Kidney epithelial cell (primary cell): ENCODE measurements around the gene ITSN1. TPM values are rescaled to one million over a fixed set of nuclear protein-coding genes. Genes with fewer than 3 reads are reported as not detected.
"Not testable (repeated sequence)": the region's sequence is repeated elsewhere in the genome, so short reads cannot be mapped to it uniquely, and the experiment has no call there.

Experiments used
- DNase-seq: peaks from one replicate; pipeline ENCODE4 v3.0.0-alpha.2; 2010; ENCODE audit warnings: low read depth
- H3K27me3 ChIP-seq: 2 replicates; pipeline ENCODE4 v1.6.0; 2011; ENCODE audit warnings: low read length; ENCODE audit not compliant: control insufficient read depth, insufficient read depth
- H3K36me3 ChIP-seq: 2 replicates; pipeline ENCODE4 v1.5.1; 2011; ENCODE audit warnings: low read length; ENCODE audit not compliant: control insufficient read depth, insufficient read depth
- H3K4me3 ChIP-seq: 2 replicates; pipeline ENCODE4 v1.5.1; 2011; ENCODE audit warnings: low read depth, mild to moderate bottlenecking, control low read depth, low read length
- total RNA-seq: library from RNA; depleted of rRNA; stranded (reverse); fragments of >200 nt; gene quantifications from 2 replicates; pipeline ENCODE4 v1.2.3, GENCODE V29; 2015
- TF ChIP-seq, protein P1 (sequence below): IDR thresholded peaks from 2 replicates; pipeline ENCODE4 v1.5.1; 2011; ENCODE audit warnings: mild to moderate bottlenecking, moderate library complexity, low read length, control low read depth, inconsistent platforms; ENCODE audit not compliant: insufficient read depth, poor library complexity, severe bottlenecking

ITSN1 gene
- total RNA-seq, 1 donor from 2014 or later, result 20.4 TPM

DNA sequence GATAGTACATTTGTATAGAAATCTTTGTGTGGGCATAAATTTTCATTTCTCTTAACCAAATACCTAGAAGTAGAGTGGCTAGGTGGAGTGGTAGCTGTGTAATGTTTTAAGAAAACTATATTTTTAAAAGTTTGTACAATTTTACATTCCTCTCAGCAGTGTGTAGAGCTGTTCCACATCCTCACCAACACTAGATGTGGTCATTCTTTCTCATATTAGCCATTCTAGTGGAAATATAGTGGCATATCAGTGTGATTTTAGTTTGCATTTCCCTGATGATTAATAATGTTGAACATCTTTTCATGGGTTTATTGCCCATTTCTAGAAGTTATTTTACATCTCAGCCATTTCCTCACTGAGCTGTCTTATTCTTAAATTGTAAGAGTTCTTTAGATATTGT, 65.5 kb downstream of the ITSN1 start:
- H3K27me3 ChIP-seq, result no peaks in the 10 kb centered on the region
- TF ChIP-seq, protein P1, sequence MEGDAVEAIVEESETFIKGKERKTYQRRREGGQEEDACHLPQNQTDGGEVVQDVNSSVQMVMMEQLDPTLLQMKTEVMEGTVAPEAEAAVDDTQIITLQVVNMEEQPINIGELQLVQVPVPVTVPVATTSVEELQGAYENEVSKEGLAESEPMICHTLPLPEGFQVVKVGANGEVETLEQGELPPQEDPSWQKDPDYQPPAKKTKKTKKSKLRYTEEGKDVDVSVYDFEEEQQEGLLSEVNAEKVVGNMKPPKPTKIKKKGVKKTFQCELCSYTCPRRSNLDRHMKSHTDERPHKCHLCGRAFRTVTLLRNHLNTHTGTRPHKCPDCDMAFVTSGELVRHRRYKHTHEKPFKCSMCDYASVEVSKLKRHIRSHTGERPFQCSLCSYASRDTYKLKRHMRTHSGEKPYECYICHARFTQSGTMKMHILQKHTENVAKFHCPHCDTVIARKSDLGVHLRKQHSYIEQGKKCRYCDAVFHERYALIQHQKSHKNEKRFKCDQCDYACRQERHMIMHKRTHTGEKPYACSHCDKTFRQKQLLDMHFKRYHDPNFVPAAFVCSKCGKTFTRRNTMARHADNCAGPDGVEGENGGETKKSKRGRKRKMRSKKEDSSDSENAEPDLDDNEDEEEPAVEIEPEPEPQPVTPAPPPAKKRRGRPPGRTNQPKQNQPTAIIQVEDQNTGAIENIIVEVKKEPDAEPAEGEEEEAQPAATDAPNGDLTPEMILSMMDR, result no peak
- DNase-seq, result no peak
- no peaks in the 10 kb centered on the region for H3K36me3 ChIP-seq
- no peak overlapping the region for H3K4me3 ChIP-seq

DNA sequence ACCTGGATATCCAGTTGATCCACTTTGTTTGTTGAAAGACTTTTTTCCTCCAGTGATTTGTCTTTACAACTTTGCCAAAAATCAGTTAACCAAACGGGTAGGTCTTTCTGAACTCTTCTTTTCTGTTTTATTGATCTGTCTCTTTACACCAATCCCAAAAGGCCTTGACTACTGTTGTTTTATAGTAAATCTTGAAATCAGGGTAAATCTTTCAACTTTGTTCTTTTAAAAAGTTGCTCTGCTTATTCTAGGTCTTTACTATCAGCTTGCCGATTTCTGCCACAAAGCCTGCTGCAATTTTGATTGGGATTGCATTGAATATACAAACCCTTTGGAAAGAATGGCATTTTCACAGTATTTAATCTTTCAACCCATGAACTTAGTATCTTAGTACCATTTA, 66.6 kb downstream of the ITSN1 start:
- H3K4me3 ChIP-seq, result no peak overlapping the region
- no peaks in the 10 kb centered on the region for H3K27me3 ChIP-seq
- TF ChIP-seq, protein P1, result no peak
- DNase-seq, result no peak
- H3K36me3 ChIP-seq, result no peaks in the 10 kb centered on the region

GRCh38 chr21:33712022-33712803, 69.9 kb downstream of the ITSN1 start:
- Histone ChIP-seq H3K4me3 (no peak overlapping the region), H3K27me3 (no peaks in the 10 kb centered on the region), H3K36me3 (no peaks in the 10 kb centered on the region)
- TF ChIP-seq, protein P1, result no peak
- no peak for DNase-seq

- Histone ChIP-seq H3K36me3 (no peaks in the 10 kb centered on the region), H3K27me3 (no peaks in the 10 kb centered on the region), H3K4me3 (no peak overlapping the region)
- DNase-seq, result no peak
- TF ChIP-seq, protein P1, result no peak
Measured at GRCh38 chr21:33721081-33721480, 78.8 kb downstream of the ITSN1 start.

DNA sequence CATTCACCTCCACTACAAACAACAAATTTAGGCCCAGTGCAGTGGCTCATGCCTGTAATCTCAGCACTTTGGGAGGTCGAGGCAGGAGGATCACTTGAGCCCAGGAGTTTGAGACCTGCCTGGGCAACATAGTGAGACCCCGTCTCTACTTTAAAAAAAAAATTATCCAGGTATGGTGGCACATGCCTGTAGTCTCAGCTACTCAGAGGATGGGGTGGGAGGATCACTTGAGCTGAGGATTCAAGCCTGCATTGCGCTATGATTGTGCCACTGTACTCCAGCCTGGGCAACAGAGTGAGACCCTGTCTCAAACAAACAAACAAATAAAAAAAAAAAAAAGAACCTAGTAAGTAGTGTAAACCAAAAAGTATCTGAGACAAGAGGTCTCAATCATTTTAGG, 86.8 kb downstream of the ITSN1 start:
- H3K36me3 ChIP-seq, DNase-seq, H3K27me3 ChIP-seq, H3K4me3 ChIP-seq: not testable (repeated sequence)

- DNase-seq, result no peak
- no peaks in the 10 kb centered on the region for H3K36me3 ChIP-seq
- TF ChIP-seq, protein P1, result no peak
- no peaks in the 10 kb centered on the region for H3K27me3 ChIP-seq
- no peak overlapping the region for H3K4me3 ChIP-seq
Measured at GRCh38 chr21:33729641-33730040, 87.3 kb downstream of the ITSN1 start.
